ENCODE measurements around the gene DOK5.

DOK5 gene

GRCh38 chr20:54469952-54470351, 5.4 kb upstream of the DOK5 start:
- H3K27ac ChIP-seq = no peak overlapping the region
- TF ChIP-seq ZFX (IDR thresholded peaks at IDR 0.05; ENCODE audit: borderline replicate concordance) (no peak), CTCF (IDR thresholded peaks at IDR 0.05) (no peak)

- H3K27ac ChIP-seq = no peak overlapping the region
- TF ChIP-seq CTCF (IDR thresholded peaks at IDR 0.05) (no peak), ZFX (IDR thresholded peaks at IDR 0.05; ENCODE audit: borderline replicate concordance) (no peak)
Observed at GRCh38 chr20:54470697-54471096, 4.7 kb upstream of the DOK5 start.

DNA sequence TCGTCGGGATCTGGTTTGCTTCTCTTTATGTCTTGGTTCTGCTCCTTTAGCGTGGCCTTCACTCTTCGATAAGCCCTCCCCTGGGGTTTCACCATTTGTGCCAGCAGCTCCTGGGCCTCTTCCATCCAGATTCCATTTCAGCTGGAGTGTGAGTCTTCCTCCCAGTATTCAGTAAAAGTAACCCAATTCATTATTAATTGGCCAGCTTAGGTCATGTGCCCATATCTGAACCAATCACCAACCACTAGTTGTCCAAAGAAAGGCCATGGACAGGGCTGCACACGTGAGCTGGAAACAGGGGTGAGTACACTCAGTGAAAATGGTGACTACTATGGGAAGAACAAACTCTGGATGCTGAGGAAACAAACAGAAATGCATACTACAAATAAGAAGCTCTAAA, 2.8 kb upstream of the DOK5 start:
- no peak overlapping the region for H3K27ac ChIP-seq
- TF ChIP-seq CTCF (IDR thresholded peaks at IDR 0.05) (no peak), ZFX (IDR thresholded peaks at IDR 0.05; ENCODE audit: borderline replicate concordance) (no peak)

DNA sequence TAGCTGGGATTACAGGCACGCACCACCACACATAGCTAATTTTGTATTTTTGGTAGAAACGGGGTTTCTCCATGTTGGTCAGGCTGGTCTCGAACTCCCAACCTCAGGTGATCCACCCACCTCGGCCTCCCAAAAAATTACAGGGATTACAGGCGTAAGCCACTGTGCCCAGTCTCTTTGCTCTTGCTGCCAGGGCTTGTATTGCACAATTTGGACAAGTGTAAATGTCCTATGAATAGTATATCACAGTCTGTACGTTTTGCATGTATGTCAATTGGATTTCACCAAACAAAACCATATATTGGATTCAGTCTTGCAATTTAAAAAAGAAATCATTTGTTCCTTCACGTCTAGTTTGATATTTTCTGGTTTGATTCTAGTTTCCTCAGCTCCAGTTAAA, 2.1 kb upstream of the DOK5 start:
- no peak overlapping the region for H3K27ac ChIP-seq
- TF ChIP-seq CTCF (IDR thresholded peaks at IDR 0.05) = no peak
- TF ChIP-seq ZFX (IDR thresholded peaks at IDR 0.05; ENCODE audit: borderline replicate concordance) = no peak

GRCh38 chr20:54474046-54474445, 1.3 kb upstream of the DOK5 start:
- H3K27ac ChIP-seq = no peak overlapping the region
- TF ChIP-seq CTCF (IDR thresholded peaks at IDR 0.05) (no peak), ZFX (IDR thresholded peaks at IDR 0.05; ENCODE audit: borderline replicate concordance) (no peak)

GRCh38 chr20:54474866-54475265, 527 bp upstream of the DOK5 start:
- H3K27ac ChIP-seq = no peak overlapping the region
- TF ChIP-seq ZFX (IDR thresholded peaks at IDR 0.05; ENCODE audit: borderline replicate concordance) (no peak), CTCF (IDR thresholded peaks at IDR 0.05) (no peak)

- no peak overlapping the region for H3K27ac ChIP-seq
- TF ChIP-seq CTCF (IDR thresholded peaks at IDR 0.05) (no peak), ZFX (IDR thresholded peaks at IDR 0.05; ENCODE audit: borderline replicate concordance) (no peak)
Observed at GRCh38 chr20:54476169-54477009, 996 bp downstream of the DOK5 start.

All from 22Rv1 (cell line).